Body of pancreas (tissue), 4 donors: ENCODE results near the gene ATP1A3. TPM values are rescaled to one million over a fixed set of nuclear protein-coding genes. Genes with fewer than 3 reads are reported as not detected.

ENCODE experiments used
- ATAC-seq: fragments of 150-250 bp; one replicate; pipeline ENCODE4 v1.9.1; 2016
- DNase-seq, 4 donors: peaks; one replicate each; pipeline ENCODE4 v3.0.0-alpha.2; 2019
- H3K27ac ChIP-seq, 4 donors: fragments of 200-600 bp; sonication (generic); 1 replicate in 3 of 4; 2 replicates in 1 of 4; pipeline versions ENCODE4 v1.5.1 to v1.6.1; 2016 to 2019; ENCODE audit warnings: mild to moderate bottlenecking in 1 of 4, mixed read lengths in 1 of 4, moderate library complexity in 1 of 4
- H3K27me3 ChIP-seq, 2 donors: fragments of 200-600 bp; sonication (generic); one replicate each; pipeline ENCODE4 v1.6.0; 2016; ENCODE audit warnings: mild to moderate bottlenecking in 1 of 2
- H3K36me3 ChIP-seq, 2 donors: fragments of 200-600 bp; sonication (generic); replicated peaks in 1 of 2; 2 replicates each; pipeline ENCODE4 v1.5.1; 2016; ENCODE audit warnings: low read depth in 2 of 2; ENCODE audit not compliant: insufficient read depth in 1 of 2
- H3K4me1 ChIP-seq: fragments of 200-600 bp; sonication (generic); one replicate; pipeline ENCODE4 v1.6.0; 2016
- H3K4me3 ChIP-seq, 2 donors: fragments of 200-600 bp; sonication (generic); 1 replicate in 1 of 2; 2 replicates in 1 of 2; pipeline ENCODE4 v1.5.1; 2016 to 2019
- H3K9me3 ChIP-seq, 3 donors: fragments of 200-600 bp; sonication (generic); 1 replicate in 2 of 3; 2 replicates in 1 of 3; pipeline ENCODE4 v1.5.1; 2016
- CTCF ChIP-seq, 7 experiments: fragments of 450-650 bp in 4 of 7; fragments of 200-600 bp in 3 of 7; sonication (generic) in 3 of 7; IDR thresholded peaks; one replicate each; pipeline ENCODE4 v1.5.1; 2016 to 2019; ENCODE audit warnings: antibody characterized with exemption in 7 of 7
- POLR2A ChIP-seq, 3 donors: fragments of 450-650 bp; IDR thresholded peaks; one replicate each; pipeline ENCODE4 v1.6.1; 2016; ENCODE audit warnings: antibody characterized with exemption in 3 of 3, mild to moderate bottlenecking in 2 of 3
- WGBS, 2 donors: methylation state at CpG; one replicate each; pipeline ENCODE4 v1.1.5; 2017; 5-methylcytosine and 5-hydroxymethylcytosine counted together
- intact Hi-C: fragments of 100-400 bp; cut with DNase I; formaldehyde crosslinking; loops from one replicate; pipeline ENCODE4 v1.15.1; 2023
- total RNA-seq, 2 donors: library from RNA; depleted of rRNA; stranded (reverse); fragments of >200 nt; gene quantifications; one replicate each; pipeline ENCODE4 v1.1.0, GENCODE V29; 2016

Gene ATP1A3
- total RNA-seq, 2 donors from 2014 or later: 0.26 TPM; not detected in 1

- TF ChIP-seq POLR2A (IDR thresholded peaks at IDR 0.05) (no peak), CTCF (IDR thresholded peaks at IDR 0.05) (no peak)
- no peak for DNase-seq
- Histone ChIP-seq H3K27ac (no peak overlapping the region), H3K4me3 (no peak overlapping the region), H3K9me3 (no peaks in the 10 kb centered on the region), H3K27me3 (no peaks in the 10 kb centered on the region), H3K36me3 (no peaks in the 10 kb centered on the region), H3K4me1 (peaks cover 29% of the 10 kb centered on the region)
- intact Hi-C loops: loop anchor here (5.0 kb wide), 1 partner anchor 37 kb away; no protein-coding TSS in a partner anchor
- no peak for ATAC-seq
- WGBS, 2 donors: 52 to 65% methylated on average over 12 to 14 of the region's 14 CpGs
These were observed 64.4 kb downstream of the ATP1A3 start for GRCh38 chr19:41929536-41930071.

- WGBS, 2 donors: 3 to 4% methylated on average over 10 to 29 of the region's 29 CpGs
- Histone ChIP-seq H3K4me3 (peak overlapping the region; percentile 1 to 36), H3K27ac (no peak overlapping the region), H3K36me3 (no peaks in the 10 kb centered on the region), H3K9me3 (no peaks in the 10 kb centered on the region), H3K4me1 (peaks cover 29% of the 10 kb centered on the region), H3K27me3 (no peaks in the 10 kb centered on the region)
- peak in 2 of 4 donors; percentile 24 to 33 for DNase-seq
- intact Hi-C loops: loop anchor here (5.0 kb wide), 1 partner anchor 37 kb away; no protein-coding TSS in a partner anchor
- TF ChIP-seq POLR2A (IDR thresholded peaks at IDR 0.05): no peak
- peak in 1 of 7 experiments; percentile 13 for TF ChIP-seq CTCF (IDR thresholded peaks at IDR 0.05)
- ATAC-seq: peak; percentile 37
These were observed 65.1 kb downstream of the ATP1A3 start for GRCh38 chr19:41928754-41929535.

- ATAC-seq (peak; percentile 46), DNase-seq (no peak)
- Histone ChIP-seq H3K27ac (no peak within 1 kb of the TSS), H3K4me1 (peaks cover 29% of the 10 kb centered on the region), H3K27me3 (no peaks in the 10 kb centered on the region), H3K9me3 (no peaks in the 10 kb centered on the region), H3K36me3 (no peaks in the 10 kb centered on the region), H3K4me3 (peak within 1 kb of the TSS; percentile 1 to 36)
- TF ChIP-seq CTCF (IDR thresholded peaks at IDR 0.05) (no peak), POLR2A (IDR thresholded peaks at IDR 0.05) (no peak)
- 0% methylated on average over 22 to 44 of the region's 49 CpGs for WGBS, 2 donors
- intact Hi-C loops: loop anchor here (5.0 kb wide), 1 partner anchor 36 kb away; no protein-coding TSS in a partner anchor
These were observed 65.8 kb downstream of the ATP1A3 start, which contains the start of gene ERFL for GRCh38 chr19:41928221-41928683. Gene ERFL (minus strand): TSS chr19:41928449. CDS start chr19:41912919, 15,530 bp downstream.

- 21 to 34% methylated on average over 24 to 41 of the region's 43 CpGs for WGBS, 2 donors
- no peak overlapping the region for H3K27ac ChIP-seq
These were observed 66.4 kb downstream of the ATP1A3 start for GRCh38 chr19:41927497-41928192.

More at GRCh38 chr19:41927497-41928192, 66.4 kb downstream of the ATP1A3 start:
- DNase-seq: no peak
- intact Hi-C loops: loop anchor here (5.0 kb wide), 1 partner anchor 35 kb away; no protein-coding TSS in a partner anchor
- ATAC-seq: no peak
- Histone ChIP-seq H3K27me3 (peaks cover 0 to 4% of the 10 kb centered on the region in 2 donors), H3K36me3 (no peaks in the 10 kb centered on the region), H3K9me3 (no peaks in the 10 kb centered on the region), H3K4me1 (peaks cover 23% of the 10 kb centered on the region), H3K4me3 (no peak overlapping the region)
- TF ChIP-seq CTCF (IDR thresholded peaks at IDR 0.05) (no peak), POLR2A (IDR thresholded peaks at IDR 0.05) (no peak)
